GM23248 (cell line): Measurements from ENCODE around the gene TMEM95.

Experiments
- EZH2 ChIP-seq: fragments of 200-600 bp; sonication (generic); IDR thresholded peaks from 2 replicates; pipeline ENCODE4 v1.6.1; 2018; ENCODE audit warnings: antibody characterized with exemption, mild to moderate bottlenecking; ENCODE audit not compliant: insufficient read depth, poor library complexity, severe bottlenecking
- EZH2phosphoT487 ChIP-seq: fragments of 200-600 bp; sonication (generic); IDR thresholded peaks from 2 replicates; pipeline ENCODE4 v1.6.1; 2018; ENCODE audit warnings: antibody characterized with exemption, moderate library complexity, mild to moderate bottlenecking, low read depth; ENCODE audit not compliant: insufficient read depth

DNA sequence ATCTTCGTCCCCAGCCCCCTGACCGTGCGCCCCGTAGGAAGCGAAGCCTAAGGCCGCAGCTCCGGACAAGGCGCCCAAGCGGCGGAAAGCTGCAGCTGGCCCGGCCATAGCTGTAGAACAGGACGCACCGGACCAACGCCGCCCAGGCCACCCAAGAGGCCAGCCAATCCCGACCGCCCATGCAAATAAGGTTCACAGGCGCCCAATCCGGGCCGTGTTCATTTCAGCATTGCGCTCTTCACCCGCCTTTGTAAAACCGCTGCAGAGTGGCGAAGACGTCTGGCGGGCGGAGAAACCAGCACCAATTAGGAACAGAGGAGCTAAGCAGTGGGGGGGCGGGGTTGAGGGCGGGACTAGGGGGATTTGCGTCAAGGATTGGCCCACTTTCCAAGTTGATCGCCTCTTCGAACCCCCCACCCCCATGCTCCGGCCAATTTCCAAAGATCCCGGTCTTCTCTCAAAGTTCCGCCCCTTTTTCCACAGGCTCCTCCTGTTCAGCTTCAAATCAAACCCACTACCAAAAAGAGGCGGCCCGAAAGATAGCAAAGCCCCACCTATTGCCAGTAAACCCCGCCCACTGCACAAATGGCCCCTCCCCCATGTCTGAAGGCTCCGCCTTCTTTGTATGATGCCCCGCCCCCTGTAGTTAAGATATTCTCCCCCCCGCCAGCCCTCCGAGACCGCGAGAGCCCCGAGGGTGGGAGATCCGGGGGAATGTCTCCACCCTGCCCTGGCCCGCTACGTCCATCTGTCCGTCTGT is 49.2 kb downstream of the TMEM95 start, which contains the start of gene TMEM256:
- no peak for TF ChIP-seq EZH2
- no peak for TF ChIP-seq EZH2phosphoT487
